GM11168 (cell line): ENCODE measurements around the gene VAMP1.
"Not testable (repeated sequence)": the region's sequence is repeated elsewhere in the genome, so short reads cannot be mapped to it uniquely, and the experiment has no call there.

ENCODE experiments used
- in situ Hi-C: fragments of 300-500 bp; cut with MboI; formaldehyde crosslinking; loops from one replicate; pipeline ENCODE4 v1.12.0; 2022; ENCODE audit warnings: low sequenced_read_pairs; ENCODE audit not compliant: unreplicated experiment

The VAMP1 gene, protein sequence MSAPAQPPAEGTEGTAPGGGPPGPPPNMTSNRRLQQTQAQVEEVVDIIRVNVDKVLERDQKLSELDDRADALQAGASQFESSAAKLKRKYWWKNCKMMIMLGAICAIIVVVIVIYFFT

DNA sequence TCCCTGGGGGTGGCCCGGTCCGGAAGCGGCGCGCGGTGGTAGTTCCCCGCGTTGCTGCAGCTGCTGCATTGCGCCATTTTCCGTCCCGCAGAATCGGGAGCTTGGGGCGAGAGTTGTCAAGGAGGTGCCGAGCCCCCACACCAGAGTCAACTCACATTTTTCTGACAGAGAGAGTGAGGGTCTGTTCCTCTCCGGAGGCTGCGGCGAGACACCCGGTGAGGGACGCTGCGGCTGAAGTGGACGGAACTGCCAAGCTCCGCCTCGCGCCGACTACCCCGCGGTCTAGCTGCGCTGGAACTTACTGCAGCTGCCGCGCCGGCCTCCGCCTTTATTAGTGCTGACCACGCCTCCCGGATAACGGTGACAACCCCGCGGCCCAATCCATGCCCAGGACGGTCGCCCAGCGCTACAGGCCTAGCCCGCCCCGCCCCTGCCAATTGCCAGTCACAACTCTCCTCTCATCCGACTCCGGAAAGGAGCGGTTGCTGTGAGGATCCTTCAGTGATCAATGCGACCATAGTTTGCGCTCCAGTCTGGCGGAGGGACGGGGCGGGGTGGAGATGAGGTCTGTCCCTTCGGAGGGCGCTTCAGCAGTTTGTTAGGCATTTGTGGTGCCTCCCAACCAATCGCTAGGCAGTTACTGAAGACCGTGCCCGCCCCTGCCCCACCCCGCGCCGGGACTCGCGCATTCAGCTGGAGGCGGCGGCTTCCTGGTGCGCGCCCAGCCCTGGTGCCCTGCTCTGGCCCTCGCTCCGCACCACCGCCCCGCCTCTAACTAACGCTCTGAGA is at the start of gene VAMP1:
VAMP1 (minus strand) TSS at position 303 of the 789 bp plus-strand sequence; CDS start at position 157, 146 bp downstream.
- in situ Hi-C loops = no loop called here

GRCh38 chr12:6520186-6520585 is 49.7 kb upstream of the VAMP1 start:
- in situ Hi-C loops = no loop called here

- in situ Hi-C loops = no loop called here
Measured at GRCh38 chr12:6508087-6508486, 37.6 kb upstream of the VAMP1 start.

- in situ Hi-C loops = no loop called here
Measured at GRCh38 chr12:6507102-6507998, 36.9 kb upstream of the VAMP1 start.

DNA sequence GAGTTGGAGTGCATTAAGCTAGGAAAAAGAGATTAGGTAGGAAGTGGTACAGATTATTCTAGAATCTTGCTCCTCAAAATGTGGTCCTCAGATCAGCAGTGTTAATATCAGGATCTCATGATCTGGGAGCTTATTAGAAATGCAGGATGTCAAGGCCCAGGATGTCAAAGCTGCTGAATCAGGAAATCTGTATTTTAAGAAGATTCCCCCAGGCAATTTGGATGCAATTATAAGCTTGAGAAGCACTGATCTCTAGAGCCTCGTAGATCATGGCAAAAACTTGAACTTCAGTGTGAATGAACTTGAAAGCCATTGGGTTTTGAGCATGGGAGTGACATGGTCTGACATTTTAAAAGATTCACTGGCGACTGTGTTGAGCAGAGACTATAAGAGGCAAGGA is 30.0 kb upstream of the VAMP1 start:
- in situ Hi-C loops = no loop called here

GRCh38 chr12:6497291-6497690 is 26.8 kb upstream of the VAMP1 start:
- in situ Hi-C loops = not testable (repeated sequence)

DNA sequence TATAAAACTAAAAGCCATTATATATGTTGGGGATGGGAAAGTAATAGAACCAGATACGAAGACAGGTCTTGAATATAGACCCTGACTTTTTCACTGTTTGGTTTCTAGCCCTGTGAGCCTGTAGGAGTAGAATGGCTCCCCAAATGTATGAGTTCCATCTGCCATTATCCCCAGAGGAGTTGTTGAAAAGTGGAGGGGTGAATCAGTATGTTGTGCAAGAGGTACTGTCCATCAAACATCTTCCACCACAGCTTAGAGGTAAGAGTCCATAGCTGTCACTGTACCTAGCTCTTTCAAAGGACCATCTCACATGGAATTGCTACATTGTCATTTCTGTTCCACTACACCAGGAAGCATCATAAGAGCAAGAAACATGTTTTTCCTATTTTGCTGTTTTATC is 24.5 kb upstream of the VAMP1 start:
- in situ Hi-C loops = no loop called here

- in situ Hi-C loops = no loop called here
Measured at GRCh38 chr12:6494258-6494743, 23.8 kb upstream of the VAMP1 start.

DNA sequence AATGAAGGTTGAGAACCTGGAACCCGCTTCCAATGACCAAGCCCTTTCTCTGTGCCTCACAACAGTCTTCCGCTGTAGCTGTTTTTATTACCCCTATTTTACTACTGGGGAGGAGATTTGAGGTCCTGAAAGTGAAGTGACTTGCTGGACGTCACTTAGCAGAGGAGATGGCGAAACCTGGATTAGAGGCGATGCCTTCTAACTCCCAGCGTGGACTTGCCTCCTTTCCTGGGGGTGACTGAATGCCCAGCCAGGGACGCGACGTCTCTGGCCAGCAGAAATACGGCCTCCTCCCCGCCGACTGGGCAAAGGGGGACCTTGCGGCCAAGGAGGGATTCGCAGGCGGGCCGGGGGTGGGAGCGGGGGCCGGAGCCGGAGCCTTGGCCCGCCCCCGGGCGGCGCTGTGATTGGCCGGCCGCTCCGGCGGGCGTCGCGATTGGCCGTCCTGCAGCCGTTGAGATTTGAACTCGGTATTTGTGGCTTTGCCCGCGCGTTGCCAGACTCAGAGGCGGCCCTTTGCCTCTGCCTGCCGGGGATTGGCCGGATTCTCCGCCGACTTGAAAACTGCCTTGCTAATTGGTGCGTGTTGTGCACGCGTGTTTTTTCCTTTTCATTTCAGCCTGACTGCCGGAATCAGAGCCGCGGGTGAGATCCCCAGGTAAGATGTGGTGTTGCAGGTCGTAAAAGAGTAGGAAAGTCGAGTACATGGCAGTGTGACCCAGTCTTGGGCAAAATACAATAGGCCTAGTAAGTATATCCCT is 23.2 kb upstream of the VAMP1 start, which contains the start of gene NCAPD2:
NCAPD2 (plus strand) TSS at position 606 of the 761 bp plus-strand sequence. CDS start 997 bp downstream, outside the sequence.
- in situ Hi-C loops = no loop called here

- in situ Hi-C loops = no loop called here
Measured at GRCh38 chr12:6492838-6493496, 22.5 kb upstream of the VAMP1 start, which contains the start of gene MRPL51. Gene MRPL51 (minus strand): TSS chr12:6493262. CDS start chr12:6493136, 126 bp downstream.

DNA sequence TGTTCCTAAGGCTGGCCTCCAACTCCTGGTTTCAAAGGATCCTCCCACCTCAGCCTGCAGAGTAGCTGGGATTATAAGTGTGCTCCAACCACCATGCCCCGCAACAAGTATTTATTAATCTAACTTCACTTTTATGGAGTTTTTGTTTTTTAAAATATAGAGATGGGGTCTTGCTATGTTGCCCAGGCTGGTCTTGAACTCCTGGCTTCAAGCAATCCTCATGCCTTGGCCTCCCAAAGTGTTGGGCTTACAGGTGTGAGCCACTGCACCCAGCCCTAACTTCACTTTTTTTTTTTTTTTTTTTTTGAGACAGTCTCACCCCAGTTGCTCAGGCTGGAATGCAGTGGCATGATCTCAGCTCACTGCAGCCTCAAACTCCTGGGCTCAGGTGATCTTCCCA is 20.2 kb upstream of the VAMP1 start:
- in situ Hi-C loops = not testable (repeated sequence)

DNA sequence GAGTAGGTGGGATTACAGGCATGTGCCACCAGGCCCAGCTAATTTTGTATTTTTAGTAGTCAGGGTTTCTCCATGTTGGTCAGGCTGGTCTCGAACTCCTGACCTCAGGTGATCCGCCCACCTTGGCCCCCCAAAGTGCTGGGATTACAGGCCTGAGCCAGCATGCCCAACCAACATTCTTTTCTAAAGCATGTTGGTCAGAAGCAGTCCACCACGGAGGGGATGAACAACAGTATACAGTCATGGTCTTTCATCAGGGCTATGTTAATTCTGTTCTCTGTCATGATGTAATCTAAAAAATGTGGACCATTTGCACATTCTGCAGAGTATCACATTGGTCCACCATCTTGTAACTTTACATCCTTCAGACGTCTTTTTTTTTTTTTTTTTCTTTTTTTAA is 19.0 kb upstream of the VAMP1 start:
- in situ Hi-C loops = no loop called here

- in situ Hi-C loops = no loop called here
Measured at GRCh38 chr12:6488240-6488639, 17.8 kb upstream of the VAMP1 start.

DNA sequence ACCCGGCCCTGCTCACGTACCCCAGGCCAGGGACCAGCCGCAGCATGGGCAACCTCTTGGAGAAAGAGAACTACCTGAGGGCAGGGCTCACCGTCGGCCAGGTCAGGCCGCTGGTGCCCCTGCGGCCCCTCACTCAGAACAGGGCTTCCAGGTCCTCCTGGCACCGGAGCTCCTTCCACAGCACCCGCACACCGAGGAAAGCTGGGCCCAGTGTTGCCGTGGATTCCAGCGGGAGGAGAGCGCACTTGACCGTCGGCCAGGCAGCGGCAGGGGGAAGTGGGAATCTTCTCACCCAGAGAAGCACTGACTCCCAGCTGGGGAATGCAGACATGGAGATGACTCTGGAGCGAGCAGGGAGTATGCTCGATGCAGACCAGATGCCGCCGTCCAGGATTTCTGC is 7.9 kb upstream of the VAMP1 start:
- in situ Hi-C loops = no loop called here

- in situ Hi-C loops = not testable (repeated sequence)
Measured at GRCh38 chr12:6477601-6478377, 7.3 kb upstream of the VAMP1 start.

GRCh38 chr12:6476489-6476888 is 6.0 kb upstream of the VAMP1 start:
- in situ Hi-C loops = no loop called here

DNA sequence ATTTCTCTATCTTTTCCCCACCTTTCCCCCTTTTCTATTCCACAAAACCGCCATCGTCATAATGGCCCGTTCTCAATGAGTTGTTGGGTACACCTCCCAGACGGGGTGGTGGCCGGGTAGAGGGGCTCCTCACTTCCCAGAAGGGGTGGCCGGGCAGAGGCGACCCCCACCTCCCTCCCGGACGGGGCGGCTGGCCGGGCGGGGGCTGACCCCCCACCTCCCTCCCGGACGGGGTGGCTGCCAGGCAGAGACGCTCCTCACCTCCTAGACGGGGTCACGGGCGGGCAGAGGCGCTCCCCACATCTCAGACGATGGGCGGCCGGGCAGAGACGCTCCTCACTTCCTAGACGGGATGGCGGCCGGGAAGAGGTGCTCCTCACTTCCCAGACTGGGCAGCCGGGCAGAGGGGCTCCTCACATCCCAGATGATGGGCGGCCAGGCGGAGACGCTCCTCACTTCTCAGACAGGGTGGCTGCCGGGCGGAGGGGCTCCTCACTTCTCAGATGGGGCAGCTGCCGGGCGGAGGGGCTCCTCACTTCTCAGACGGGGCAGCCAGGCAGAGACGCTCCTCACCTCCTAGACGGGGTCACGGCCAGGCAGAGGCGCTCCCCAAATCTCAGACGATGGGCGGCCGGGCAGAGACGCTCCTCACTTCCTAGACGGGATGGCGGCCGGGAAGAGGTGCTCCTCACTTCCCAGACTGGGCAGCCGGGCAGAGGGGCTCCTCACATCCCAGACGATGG is 4.9 kb upstream of the VAMP1 start:
- in situ Hi-C loops = not testable (repeated sequence)

GRCh38 chr12:6472491-6472890 is 2.0 kb upstream of the VAMP1 start:
- in situ Hi-C loops = no loop called here
